RCC 7860 (cell line): ENCODE results near the gene ACTL7A.
A peak's percentile ranks its signal among the peaks of the same experiment; 100 is the strongest.
"Not testable (repeated sequence)": the region's sequence is repeated elsewhere in the genome, so short reads cannot be mapped to it uniquely, and the experiment has no call there.

ENCODE experiments used
- DNase-seq: peaks from one replicate; pipeline ENCODE4 v3.0.0-alpha.2; 2015; ENCODE audit warnings: low spot score
- FAIRE-seq: peaks from 2 replicates; lab custom pipeline; 2012; peaks lifted over from hg19 to GRCh38; lab: Jason Lieb, UNC

ACTL7A gene

GRCh38 chr9:108845947-108846346, 16.1 kb upstream of the ACTL7A start:
- no peak for DNase-seq
- no peak for FAIRE-seq

DNA sequence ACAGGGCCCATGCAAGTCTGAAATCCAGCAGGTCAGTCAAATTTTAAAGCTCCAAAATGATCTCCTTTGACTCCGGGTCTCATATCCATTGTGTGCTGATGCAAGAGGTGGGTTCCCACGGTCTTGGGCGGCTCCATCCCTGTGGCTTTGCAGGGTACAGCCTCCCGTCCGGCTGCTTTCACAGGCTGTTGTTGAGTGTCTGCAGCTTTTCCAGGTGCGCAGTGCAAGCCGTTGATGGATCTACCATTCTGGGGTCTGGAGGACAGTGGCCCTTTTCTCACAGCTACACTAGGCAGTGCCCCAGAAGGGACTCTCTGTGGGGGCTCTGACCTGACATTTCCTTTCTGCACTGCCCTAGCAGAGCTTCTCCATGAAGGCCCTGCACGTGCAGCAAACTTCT, 13.8 kb upstream of the ACTL7A start:
- not testable (repeated sequence) for FAIRE-seq, DNase-seq

DNA sequence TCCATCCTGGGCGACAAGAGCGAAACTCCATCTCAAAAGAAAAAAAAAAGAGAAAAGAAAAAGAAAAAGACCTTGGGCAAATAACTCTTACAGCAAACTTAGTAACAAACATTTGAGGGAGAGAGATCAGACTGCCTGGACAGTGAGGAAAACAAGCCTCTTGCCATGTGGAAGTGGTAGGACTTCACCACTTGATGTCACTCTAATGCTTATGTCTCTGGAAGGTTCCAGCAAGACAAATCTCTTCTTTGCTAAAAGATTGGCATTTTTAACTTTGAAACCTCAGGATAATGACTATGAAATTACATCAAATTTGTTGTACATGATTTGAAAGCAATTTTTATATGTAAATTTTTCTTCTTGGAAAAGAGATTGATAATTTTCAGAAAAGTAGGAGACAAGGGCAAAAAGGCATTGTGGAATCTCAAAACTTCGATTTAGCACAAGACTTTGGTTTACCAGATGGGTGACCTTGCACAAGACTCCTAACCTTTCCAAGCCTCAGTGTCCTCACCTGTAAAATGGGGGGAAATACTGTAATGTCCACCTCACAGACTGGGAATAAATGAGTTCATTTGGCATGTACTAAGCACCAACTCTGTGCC, 11.7 kb upstream of the ACTL7A start:
- DNase-seq (peak; percentile 44), FAIRE-seq (no peak)

- no peak for FAIRE-seq
Observed at GRCh38 chr9:108851138-108851537, 10.9 kb upstream of the ACTL7A start.

GRCh38 chr9:108852079-108852478, 10.0 kb upstream of the ACTL7A start:
- DNase-seq, result no peak

More at GRCh38 chr9:108851138-108851537, 10.9 kb upstream of the ACTL7A start:
- no peak for DNase-seq

DNA sequence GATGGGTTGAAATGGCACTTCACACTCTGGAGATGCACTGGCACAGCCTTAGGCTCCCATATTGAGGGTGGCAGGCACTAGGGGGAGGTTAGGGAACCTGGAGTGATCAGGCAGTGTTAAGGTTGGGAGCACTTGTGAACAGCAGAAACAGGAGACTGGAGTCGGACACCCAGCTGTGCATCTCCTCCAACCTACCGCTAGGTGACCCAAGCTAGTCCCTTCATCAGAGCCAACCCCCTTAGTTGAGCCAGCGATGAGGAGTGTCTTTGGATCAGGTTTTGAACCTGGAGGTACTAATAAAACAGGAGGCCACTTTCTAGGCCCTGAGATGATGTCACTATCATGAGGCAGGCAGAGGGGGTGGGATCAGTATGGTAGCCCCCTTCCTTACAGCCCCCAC, 8.0 kb upstream of the ACTL7A start:
- no peak for FAIRE-seq
- no peak for DNase-seq

More at GRCh38 chr9:108852079-108852478, 10.0 kb upstream of the ACTL7A start:
- FAIRE-seq, result no peak

GRCh38 chr9:108854641-108855528, 7.2 kb upstream of the ACTL7A start:
- FAIRE-seq (no peak), DNase-seq (no peak)

DNA sequence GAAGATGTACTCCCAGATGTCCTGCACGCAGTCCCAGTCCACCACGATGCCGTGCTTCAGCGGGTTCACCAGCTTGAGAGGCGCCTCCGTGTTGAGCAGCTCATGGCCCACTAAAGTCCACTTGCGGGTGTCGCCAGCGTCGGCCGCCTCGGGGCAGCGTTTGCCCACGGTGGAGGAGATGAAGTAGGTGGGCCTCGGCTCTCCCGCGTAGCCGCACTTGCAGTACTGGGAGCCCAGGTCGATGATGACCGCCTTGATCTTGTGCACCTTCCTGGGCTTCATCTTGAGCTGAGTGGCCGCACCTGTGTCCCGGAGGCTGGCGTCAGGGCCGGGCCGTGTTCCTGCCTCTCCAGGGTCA, 6.6 kb upstream of the ACTL7A start:
- DNase-seq (no peak), FAIRE-seq (no peak)

GRCh38 chr9:108855888-108856287, 6.2 kb upstream of the ACTL7A start, which contains the start of gene ACTL7B:
Gene ACTL7B (minus strand): TSS chr9:108855986. CDS start chr9:108855930, 56 bp downstream.
- DNase-seq (no peak), FAIRE-seq (no peak)

- DNase-seq, result no peak
- FAIRE-seq, result no peak
Observed at GRCh38 chr9:108857572-108857971, 4.5 kb upstream of the ACTL7A start.

GRCh38 chr9:108859459-108860114, 2.5 kb upstream of the ACTL7A start:
- no peak for FAIRE-seq
- DNase-seq, result no peak

- DNase-seq (no peak), FAIRE-seq (no peak)
Observed at GRCh38 chr9:108860354-108860753, 1.7 kb upstream of the ACTL7A start.

DNA sequence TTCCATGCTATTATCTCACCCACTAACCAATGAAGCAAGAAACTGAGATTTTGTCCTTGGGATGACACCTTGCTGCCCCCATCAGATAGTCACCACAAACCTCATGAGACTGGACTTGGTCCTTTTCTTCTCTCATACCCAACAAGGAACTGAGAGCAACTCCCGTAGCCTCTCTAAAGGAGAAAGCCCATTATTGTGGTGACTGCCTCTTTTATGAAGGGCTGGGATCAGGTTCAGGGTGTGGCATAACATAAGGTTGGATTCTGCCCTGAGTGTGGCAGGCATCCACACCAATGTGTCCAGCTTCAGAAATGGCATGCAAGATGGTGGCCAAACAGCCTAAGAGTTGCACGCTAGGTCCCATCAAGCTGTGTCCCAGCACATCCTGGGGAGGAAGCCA, 1.3 kb upstream of the ACTL7A start:
- FAIRE-seq (no peak), DNase-seq (no peak)

- no peak for FAIRE-seq
- DNase-seq, result no peak
Observed at GRCh38 chr9:108861464-108861863, 602 bp upstream of the ACTL7A start.

DNA sequence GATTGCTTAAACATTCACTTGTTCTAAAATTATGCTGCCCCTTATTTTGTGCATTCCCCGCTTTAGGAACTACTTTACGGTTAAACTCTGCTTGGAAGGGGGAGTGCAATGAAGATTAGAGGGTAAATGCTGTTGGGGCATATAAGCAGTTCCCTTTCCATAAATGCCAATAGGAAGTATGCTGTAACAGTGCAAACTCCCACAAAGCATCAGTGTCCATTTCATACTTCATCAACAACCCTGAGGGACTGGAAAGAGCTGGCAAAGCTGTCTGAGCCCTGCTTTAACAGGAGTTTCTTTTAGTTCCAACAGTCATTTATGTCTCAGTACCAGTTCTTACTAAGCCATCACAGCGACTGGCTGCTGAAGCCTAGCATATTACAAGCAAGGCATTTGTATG, 1.8 kb downstream of the ACTL7A start:
- DNase-seq (no peak), FAIRE-seq (no peak)

GRCh38 chr9:108864446-108864845, 2.4 kb downstream of the ACTL7A start:
- DNase-seq (no peak), FAIRE-seq (no peak)

GRCh38 chr9:108865037-108865436, 3.0 kb downstream of the ACTL7A start:
- FAIRE-seq (no peak), DNase-seq (peak; percentile 17)

- FAIRE-seq, result no peak
- DNase-seq, result no peak
Observed at GRCh38 chr9:108866001-108866420, 3.9 kb downstream of the ACTL7A start.

DNA sequence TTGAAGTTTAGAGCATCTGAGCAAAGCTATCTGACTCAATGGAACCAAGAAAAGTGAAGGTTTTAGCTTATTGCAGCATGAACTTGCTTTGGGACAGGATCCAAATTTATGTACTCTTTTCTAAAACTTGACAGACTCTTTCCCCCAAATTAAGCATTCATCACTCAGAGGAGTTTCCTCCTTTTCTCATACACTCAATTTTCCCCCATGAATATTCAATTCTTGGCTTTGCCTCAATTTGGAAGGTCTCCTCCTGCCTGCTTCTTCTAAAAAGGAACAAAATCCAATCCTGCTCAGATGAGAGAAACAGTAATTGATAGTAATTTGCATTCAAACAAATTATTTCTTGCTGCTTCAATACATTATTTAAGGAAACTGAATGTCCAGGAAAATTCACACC, 5.0 kb downstream of the ACTL7A start:
- FAIRE-seq, result no peak
- DNase-seq, result no peak

GRCh38 chr9:108867829-108868228, 5.8 kb downstream of the ACTL7A start:
- DNase-seq (no peak), FAIRE-seq (no peak)

GRCh38 chr9:108869092-108869725, 7.1 kb downstream of the ACTL7A start:
- no peak for DNase-seq
- FAIRE-seq, result no peak
